T-helper 22 cell (primary cell): Measurements from ENCODE around the gene PROX2.

ENCODE experiments used
- DNase-seq: peaks from one replicate; pipeline ENCODE4 v3.0.0-alpha.2; 2020; ENCODE audit warnings: low read depth

The PROX2 gene

DNA sequence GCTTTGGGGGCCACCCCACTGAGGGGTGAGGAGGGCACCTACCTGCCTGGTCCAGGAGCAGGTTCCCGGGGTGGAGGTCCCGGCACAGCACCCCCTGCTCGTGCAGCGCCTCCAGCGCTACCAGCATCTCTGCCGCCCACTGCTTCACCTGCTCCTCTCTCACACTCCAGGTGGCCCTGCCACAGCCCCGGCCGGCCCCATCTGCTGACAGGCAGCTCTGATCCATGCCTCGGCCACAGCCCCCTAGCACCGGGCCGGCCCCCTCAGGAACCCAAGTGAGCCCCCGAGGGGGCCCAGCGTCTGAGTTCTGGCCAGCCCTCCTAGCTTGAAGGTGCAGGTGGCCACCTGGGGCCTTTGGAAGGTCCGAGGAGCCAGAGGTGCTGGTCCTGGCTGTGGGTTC lies 33.6 kb upstream of the PROX2 start:
- no peak for DNase-seq

DNA sequence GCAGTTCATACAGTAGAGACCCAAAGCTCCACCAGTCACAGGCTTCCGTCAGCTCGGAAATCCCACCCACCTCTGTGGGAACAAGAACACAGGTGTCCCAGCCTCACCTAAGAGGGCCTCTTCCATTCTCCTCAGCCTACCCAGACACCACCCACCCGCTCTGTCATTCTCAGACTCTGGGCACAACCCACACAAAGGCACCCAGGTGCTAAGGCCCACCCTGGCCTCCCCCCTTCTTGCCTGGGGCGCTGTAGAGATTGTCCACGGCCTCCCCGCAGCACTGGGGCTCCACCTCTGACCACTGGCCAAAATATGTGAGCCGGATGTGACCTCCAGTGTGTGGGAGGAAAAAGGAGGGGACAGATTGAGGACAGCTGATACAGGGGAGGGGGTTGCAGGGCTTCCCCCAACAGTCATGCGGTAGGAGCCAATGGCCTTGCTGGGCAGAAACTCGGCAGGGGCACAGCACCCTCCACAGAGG lies 33.0 kb upstream of the PROX2 start:
- no peak for DNase-seq

DNA sequence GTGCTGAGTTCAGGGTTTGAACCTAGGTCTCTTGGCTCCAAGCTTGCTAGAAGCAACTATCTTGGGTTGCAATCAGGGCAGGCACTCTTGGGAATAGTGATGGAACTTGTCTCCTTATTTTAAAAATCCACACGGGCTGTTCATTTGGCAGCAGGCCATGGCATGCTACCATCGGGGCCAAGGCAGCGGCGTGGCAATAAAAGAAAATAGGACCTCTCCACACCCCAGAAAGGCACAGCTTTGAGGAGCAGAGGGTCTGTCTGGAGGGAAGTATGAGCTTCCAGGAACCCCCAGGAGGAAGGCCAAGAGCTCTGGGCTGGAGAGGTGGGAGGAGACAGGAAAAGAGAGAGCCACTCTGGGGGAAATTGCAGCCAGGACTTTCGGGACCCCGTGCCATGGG lies 31.8 kb upstream of the PROX2 start:
- DNase-seq = no peak

DNA sequence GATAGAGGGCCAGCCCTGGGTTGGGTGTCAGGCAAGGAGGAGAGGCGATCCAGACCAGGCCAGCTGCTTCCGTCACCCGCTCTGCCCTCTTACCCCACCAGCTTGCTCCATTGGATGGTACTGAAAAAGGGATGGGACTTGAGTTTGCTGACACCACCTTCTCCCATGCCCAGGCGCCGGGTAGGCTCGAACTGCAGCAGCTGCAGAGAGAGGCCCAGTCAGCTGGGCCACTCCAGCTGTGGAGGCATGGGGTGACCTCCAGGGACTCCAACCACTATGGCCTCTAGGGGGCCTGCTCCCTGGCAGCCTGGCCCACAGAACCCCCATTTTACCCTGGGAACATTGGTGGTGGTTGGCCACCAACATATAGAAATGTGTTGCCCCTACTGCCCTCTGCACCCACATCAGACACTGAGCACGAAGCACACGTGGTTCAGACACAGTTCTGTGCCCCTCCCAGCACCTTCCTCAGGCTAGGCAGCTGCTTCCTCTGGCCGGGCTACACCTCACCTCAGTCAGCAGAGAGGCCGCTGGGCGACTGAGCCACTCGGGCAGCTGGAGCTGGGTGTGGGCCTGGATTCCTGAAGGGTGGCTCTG lies 31.1 kb upstream of the PROX2 start:
- no peak for DNase-seq

DNA sequence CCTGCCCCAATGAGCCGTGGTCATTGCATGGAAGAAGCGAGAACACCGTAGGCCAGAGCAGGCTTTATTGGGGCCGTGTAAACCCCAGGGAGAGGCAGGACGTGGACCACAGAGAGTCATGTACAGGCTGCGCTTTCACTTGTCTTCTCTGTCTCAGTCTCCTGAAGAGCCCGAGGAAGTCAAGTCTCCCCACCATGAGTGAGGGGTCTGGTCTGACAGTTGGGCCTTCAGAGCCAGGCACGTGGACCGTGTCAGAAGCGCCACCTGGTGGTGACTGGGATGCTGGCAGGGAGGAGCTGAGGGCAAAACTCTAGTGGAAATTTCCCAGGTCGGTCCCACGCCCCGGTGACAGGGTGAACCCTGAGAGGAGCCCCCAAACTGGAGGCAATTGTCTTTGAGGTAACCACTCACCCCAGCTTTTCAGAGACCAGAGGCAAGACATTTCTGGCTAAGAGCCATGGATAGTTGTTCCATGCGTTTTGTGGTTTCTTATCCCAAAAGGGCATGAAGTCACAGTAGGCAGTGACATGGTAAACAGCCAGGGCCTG lies 29.7 kb upstream of the PROX2 start:
- DNase-seq = peak; percentile 49

DNA sequence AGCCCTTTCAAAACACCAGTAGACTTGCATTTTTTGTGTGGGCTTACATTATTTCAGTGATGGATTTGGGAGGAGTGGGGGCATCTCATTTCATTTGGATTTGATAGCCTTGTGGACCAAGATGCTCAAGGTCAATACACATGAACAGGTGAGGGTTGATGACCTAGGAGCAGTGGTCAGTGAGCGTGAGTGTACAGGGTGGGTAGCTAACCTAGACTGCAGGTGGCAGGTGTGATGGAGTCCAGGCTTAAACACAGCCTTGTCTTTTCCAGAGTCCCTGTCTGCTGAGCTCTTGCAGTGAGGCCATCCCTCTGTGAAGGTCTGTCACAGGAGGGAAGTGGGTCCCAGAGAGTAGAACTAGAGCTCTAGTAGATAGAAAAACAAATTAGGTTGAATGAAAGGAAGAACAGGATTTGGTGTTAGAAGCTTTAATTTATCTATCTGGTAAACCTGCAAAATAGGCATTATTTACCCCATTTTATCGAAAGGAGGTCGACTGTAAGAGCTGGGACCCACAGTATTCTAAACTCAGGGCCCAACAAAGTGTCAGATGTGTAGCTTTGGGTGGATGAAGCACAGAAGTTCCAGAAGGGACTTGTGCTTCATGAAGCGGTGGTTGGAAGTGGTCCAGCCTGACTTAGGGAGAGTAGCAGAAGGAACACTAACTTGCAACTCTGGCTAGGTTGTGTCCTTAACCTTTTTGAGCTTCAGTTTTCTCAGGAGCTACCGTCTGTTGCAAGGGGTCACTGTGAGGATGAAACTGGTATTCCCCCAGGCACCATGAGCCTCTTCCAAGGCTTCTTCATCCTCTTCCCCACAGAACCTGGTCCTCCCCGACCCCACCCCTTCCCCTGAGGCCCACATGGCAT lies 28.9 kb upstream of the PROX2 start:
- DNase-seq = no peak

DNA sequence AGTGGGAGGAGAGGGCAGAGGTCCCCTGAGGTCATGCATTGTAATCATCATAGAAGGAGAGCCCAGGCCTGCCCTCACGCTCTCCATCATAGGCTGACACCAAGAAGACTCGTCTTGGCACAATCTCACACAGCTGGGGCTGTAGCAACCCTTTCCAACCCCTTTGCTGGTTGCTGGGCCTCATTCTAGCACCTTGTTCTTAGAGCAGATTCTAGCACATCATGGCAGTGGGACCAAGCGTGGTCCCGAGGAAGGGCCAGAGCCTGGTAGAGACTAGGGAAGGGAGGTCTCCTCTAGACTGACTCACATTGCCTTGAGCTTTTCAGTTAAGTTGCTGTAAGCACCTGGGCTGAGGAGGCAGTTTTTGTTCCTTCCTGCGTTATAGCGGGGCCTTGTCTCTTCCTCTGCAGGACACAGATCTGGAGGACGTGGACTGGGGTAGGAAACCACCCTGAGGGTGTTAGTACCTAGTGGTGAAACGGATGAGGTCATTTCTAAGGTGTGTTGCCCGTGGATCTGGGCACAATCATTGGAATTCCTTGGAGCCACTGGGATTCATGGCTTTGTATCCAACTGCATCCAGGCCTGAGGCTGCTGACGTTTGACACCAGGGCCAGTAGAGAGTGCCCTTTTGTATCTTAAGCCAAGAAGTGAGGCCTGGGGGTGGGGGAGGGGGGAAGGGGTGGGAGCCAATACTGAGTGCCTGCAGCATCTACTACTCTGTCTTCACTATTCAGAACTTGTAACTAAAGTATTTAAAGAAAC lies 27.2 kb upstream of the PROX2 start:
- DNase-seq = no peak

DNA sequence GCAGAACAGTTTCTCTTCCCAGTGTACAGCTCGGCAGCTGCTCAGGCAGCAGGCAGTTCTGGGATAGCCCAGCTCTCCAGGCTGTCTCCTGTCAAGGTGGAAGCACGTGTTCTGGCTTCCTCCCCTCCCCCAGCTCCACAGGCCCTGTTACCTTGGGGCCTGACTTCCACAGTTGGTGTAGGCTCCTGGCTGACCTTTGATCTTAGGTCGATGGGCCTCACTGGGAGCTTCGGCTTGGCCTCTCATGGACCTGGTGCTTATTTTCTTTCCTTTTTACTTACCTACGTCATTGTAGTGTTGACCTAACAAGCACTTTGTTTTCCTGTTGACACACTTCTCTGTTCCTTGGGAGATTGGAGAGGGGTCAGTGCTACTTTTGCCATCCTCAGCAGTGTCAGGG lies 22.7 kb upstream of the PROX2 start:
- no peak for DNase-seq

DNA sequence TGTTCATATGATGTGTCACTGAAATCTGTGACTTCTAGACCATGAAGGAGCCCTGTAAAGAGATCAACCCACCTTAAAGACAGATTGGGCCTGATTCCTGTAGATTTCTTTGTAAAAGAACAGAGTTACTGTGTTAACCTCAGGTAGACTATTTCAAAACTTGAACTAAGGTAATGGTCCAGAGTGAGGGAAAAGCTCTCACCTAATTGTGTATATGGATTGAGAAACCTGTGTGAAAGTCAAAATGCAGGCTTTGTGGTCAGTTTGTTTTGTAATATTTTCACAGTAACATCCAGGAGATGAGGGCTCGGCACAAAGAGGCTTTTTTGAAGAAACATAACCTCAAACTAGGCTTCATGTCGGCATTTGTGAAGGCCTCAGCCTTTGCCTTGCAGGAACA lies 22.1 kb upstream of the PROX2 start:
- no peak for DNase-seq

DNA sequence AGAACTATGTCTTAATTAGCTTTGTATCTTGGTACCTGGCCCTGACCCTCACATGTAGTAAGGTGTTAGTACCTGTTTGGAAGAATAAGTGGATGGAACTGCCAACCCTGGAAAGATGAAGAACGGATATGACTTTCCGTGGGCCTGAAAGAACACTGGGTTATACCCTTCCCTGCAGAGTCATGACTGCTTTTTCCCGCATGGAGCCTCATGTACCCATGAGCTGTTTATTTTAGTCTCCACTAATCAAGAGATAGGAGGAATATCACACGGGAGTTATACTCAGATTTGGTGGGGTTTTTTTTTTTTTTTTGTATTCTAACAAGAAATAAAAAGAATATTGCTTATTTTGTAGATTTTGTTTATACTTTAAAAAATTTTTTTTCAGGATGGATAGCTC lies 21.7 kb upstream of the PROX2 start:
- DNase-seq = no peak

DNA sequence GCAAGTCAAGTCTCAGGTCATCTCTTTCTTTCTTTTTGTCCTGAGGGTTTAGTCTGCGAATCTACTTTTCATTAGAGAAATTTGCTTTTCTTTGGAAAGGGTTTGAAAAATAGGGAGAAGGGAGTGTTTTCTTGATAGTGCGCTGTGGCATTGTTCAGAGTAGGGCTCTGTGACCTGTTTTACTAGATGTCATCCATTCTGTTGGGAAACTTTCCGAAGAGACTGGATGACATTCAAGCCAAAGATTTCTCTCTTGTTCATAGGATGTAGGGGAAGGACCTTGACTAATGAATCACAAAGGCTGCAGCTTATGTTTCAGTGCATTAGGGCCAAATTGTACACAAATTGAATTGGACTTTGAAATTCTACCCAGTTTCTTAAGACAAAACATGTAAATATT lies 20.5 kb upstream of the PROX2 start:
- DNase-seq = no peak

DNA sequence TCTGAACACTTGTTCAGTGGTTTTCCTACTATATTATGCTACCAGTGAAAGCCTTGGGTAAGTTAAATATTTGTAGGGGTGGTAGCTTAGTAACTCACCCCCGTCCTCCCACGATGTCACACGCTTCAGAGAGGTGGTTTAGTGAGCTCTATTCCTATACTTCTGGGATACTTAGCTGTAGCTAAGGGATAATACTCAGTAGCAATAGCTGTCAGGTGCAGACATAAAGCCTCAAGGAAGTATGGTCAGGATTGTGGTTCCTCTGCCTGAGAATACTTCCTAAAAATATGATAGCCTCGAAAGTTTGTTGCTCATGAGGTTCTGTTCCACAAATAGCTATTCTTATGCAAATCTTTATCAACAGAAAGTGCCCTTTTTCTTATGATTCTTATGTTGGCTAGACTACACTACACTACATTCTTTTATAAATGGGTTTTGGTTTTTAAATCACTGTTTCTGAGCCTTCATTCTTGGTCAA lies 17.7 kb upstream of the PROX2 start:
- DNase-seq = no peak

DNA sequence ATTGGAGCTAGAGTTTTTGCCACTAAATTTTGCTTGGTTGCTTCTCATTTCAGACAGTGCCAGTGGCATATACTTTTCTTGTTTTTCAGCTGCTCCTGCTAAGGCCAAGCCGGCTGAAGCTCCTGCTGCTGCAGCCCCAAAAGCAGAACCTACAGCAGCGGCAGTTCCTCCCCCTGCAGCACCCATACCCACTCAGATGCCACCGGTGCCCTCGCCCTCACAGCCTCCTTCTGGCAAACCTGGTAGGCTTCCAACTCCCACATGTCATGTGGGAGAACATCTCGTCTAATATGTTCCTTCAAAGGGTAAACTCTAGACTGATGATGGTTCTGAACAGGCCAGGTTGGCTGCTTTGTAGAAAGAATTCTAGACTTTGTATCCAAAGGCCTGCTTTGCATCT lies 16.8 kb upstream of the PROX2 start:
- no peak for DNase-seq

DNA sequence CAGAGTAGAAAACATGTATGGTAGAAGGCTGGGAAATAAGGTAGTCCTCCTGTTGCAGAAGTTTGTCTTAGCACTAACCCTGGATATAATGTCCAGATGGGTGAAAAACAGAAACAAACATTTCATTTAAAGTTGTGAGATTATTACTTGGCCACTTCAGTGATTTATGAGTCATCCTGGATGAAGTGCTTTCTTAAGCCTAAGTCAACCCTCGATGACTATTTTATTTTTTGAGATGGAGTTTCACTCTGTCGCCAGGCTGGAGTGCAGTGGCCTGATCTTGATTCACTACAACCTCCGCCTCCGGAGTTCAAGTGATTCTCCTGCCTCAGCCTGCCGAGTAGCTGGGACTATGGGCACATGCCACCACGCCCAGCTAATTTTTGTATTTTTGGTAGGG lies 15.9 kb upstream of the PROX2 start:
- DNase-seq = no peak

DNA sequence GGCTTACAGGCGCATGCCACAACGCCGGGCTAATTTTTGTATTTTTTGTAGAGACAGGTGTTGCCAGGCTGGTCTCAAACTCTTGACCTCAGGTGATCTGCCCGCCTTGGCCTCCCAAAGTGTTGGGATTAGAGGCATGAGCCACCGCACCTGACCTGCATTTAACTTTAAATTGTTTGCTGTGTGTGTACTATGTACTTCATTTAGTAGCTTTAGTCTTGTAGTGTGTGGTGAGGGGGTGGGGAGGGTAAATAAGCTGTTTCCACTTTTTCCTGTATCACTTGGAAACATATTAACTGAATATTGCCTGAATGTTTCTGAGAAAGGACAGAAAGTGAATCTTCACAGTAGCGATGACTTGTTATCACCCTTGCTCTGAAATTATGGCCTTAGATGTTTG lies 14.3 kb upstream of the PROX2 start:
- DNase-seq = no peak

DNA sequence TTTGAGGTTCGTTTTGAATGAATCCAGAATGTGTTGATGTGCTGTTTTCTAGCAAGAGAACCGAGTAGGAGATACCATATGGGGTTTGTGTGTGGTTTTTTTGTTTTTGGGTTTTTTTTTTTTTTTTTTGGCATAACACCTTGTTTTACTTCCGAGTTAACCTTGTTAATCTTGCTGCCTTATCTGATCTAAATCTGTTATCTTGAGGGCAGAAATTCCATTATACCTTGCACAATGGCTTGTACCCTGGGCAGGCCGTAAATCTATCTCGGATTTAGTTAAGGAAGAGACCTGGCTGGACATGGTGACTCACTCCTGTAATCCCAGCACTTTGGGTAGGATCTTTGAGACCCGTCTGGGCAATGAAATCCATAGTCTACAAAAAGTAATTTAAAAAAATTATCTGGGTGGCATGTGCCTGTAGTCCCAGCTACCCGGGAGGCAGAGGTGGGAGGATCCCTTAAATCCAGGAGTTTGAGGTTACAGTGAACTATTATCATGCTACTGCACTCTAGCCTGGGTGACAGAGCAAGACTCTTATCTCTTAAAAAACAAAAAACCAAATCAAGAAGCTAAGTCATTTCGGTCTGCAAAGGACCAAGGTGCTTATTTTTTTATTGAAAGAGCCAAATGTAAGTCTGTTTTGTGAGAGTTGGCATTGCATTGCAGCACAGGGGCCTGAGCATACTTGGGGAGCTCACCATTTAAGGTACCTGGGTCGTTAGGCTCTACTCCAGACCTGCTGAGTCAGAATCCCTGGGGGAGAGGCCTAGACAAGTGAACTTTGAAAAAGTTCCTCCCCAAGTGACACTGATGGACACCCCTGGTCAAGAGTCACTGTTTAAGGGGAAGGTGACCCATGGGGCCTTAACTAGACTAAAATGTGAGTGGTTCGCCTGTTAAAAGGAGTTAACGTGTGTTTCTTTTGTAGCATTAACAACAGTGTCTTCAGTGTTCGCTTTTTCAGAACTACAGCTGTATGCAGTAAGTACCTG lies 12.5 kb upstream of the PROX2 start:
- DNase-seq = no peak

DNA sequence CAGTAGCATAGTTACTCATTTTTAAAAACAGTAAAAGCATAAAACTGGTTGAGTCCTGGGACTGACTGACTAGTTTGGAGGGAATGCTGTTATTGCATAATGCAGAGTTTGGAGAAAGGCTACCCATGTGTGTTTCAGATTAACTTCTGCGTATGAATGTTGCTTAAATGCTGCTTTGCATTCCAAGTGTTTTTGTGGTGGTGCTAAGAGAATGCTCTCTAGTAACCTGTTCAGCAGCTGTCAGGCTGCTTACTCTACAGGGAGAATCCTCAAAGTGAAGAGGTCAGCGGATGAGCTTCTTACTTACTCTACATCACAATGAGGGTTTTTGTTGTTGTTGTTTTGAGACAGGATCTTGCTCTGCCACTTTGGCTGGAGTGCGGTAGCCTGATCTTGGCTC lies 10.1 kb upstream of the PROX2 start:
- DNase-seq = no peak

DNA sequence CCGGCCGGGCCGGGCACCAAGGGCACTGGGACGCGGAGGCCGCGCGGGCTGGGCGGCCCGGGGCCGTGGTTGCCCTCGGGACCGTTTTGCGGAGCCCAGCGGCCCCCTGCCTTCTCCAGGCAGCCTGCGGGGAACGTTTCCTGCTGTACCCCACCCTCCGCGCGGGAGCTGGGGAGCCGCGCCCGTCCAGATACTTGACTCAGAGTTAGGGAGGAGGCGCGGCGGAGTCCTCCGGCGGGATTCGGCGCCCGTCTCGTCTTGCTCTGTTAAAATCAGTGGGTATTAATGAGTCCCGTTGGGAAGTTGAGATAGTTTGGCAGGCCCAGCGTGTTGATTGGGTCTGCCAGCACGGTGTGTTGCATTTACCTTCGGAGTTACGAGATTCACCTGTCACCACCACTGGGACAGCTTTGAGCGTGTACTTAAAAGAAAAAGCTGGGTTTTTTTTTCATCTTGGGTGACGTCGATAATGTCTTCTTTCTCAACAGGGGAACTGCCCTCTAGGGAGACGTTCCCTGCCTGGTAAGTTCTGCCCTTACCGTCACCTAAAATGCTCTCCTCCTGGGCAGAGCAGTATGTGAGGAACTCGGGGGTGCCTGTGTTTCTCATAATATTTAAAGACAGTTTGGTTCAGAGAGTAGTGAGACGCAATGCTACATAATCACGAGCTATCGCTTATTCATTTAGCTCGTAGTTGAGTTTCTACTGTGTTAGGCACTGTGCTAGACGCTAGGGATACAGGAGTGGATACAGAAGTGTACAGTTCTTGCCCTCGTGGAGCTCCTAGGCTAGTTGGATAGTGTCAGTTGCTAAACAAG lies 6.4 kb upstream of the PROX2 start:
- DNase-seq = peak; percentile 39

DNA sequence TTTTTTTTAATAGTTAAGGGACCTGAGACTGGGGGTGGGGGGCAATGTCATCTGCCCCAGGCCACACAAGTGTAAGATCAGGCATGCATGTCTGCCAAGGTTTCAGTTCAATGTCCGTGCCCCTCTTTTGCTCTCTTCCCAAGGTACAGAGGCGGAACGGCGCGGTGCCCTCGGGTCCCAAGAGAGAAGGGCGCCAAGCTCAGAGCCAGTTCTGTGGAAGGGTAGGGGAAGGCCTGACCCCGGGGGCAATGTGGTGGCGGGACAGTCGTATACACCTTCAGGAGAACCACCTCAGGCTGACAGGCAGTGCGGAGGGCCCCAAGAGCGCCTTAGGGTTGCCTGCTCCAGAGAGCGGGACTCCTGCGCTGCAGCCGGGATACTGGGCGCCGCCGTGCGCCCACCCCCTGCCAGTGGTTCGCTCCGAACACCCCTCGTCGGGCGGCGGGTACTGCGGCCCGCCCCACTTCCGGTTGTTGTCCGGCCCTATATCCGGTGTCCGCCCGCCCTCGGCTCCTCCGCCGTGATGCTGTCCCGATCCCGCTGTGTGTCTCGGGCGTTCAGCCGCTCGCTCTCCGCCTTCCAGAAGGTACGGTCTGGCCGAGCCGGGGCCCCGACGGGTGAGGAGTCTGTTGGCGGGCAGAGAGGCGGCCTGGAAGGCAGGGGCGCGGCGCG lies 5.6 kb upstream of the PROX2 start, which contains the start of gene DLST:
DLST (plus strand) TSS at position 486 of the 672 bp plus-strand sequence; CDS start at position 524, 38 bp downstream.
- peak; percentile 70 for DNase-seq
